Osteoblast (primary cell): Measurements from ENCODE around the gene RASEF. TPM values are rescaled to one million over a fixed set of nuclear protein-coding genes. Genes with fewer than 3 reads are reported as not detected.

ENCODE experiments used
- DNase-seq: peaks from one replicate; pipeline ENCODE4 v3.0.0; 2011; ENCODE audit warnings: low spot score, mixed read lengths; ENCODE audit not compliant: insufficient read length; ENCODE audit errors: missing footprints
- H2AFZ ChIP-seq: 2 replicates; pipeline ENCODE4 v1.6.0; 2011; ENCODE audit warnings: mild to moderate bottlenecking, low read length
- H3K27ac ChIP-seq: 2 replicates; pipeline ENCODE4 v1.5.1; 2011; ENCODE audit warnings: mild to moderate bottlenecking, low read depth, low read length, moderate library complexity
- H3K27me3 ChIP-seq: 2 replicates; pipeline ENCODE4 v1.6.0; 2012; ENCODE audit warnings: mild to moderate bottlenecking, control low read depth, inconsistent platforms, low read length, moderate library complexity; ENCODE audit not compliant: insufficient read depth
- H3K36me3 ChIP-seq: 2 replicates; pipeline ENCODE4 v1.5.1; 2011; ENCODE audit warnings: mild to moderate bottlenecking, low read length, control low read depth, moderate library complexity; ENCODE audit not compliant: insufficient read depth
- H3K4me1 ChIP-seq: 2 replicates; pipeline ENCODE4 v1.5.1; 2011; ENCODE audit warnings: mild to moderate bottlenecking, low read length, control low read depth, moderate library complexity; ENCODE audit not compliant: insufficient read depth
- H3K4me2 ChIP-seq: 2 replicates; pipeline ENCODE4 v1.6.0; 2011; ENCODE audit warnings: mild to moderate bottlenecking, low read length; ENCODE audit not compliant: insufficient read depth
- H3K4me3 ChIP-seq: fragments of 200-600 bp; sonication (generic); 3 replicates; pipeline ENCODE4 v1.5.1; 2012; ENCODE audit warnings: mild to moderate bottlenecking, low read length, inconsistent platforms; ENCODE audit not compliant: insufficient read depth
- H3K79me2 ChIP-seq: 2 replicates; pipeline ENCODE4 v1.6.0; 2012; ENCODE audit warnings: mild to moderate bottlenecking, low read length, control low read depth, inconsistent platforms; ENCODE audit not compliant: insufficient read depth
- H3K9me3 ChIP-seq: 2 replicates; pipeline ENCODE4 v1.5.1; 2011; ENCODE audit warnings: low read depth, low read length, control low read depth
- H4K20me1 ChIP-seq: 2 replicates; pipeline ENCODE4 v1.6.0; 2012; ENCODE audit warnings: mild to moderate bottlenecking, low read length, control low read depth; ENCODE audit not compliant: insufficient read depth
- total RNA-seq: library from RNA; depleted of rRNA; stranded (reverse); fragments of >200 nt; gene quantifications from 2 replicates; pipeline ENCODE4 v1.2.3, GENCODE V29; 2012
- TF ChIP-seq, protein P1 (sequence below): IDR thresholded peaks from 2 replicates; pipeline ENCODE4 v1.5.1; 2011; ENCODE audit warnings: mild to moderate bottlenecking, low read depth, low read length, moderate library complexity; ENCODE audit errors: extremely low read depth

Gene RASEF
- total RNA-seq, 1 donor, result 1.4 TPM

- Histone ChIP-seq H3K27me3 (no peaks in the 10 kb centered on the region), H3K79me2 (no peaks in the 10 kb centered on the region), H4K20me1 (no peaks in the 10 kb centered on the region), H3K36me3 (no peaks in the 10 kb centered on the region), H3K9me3 (no peaks in the 10 kb centered on the region), H2AFZ (no peak overlapping the region), H3K27ac (no peak overlapping the region), H3K4me3 (no peak overlapping the region), H3K4me2 (no peak overlapping the region), H3K4me1 (no peaks in the 10 kb centered on the region)
- TF ChIP-seq, protein P1, sequence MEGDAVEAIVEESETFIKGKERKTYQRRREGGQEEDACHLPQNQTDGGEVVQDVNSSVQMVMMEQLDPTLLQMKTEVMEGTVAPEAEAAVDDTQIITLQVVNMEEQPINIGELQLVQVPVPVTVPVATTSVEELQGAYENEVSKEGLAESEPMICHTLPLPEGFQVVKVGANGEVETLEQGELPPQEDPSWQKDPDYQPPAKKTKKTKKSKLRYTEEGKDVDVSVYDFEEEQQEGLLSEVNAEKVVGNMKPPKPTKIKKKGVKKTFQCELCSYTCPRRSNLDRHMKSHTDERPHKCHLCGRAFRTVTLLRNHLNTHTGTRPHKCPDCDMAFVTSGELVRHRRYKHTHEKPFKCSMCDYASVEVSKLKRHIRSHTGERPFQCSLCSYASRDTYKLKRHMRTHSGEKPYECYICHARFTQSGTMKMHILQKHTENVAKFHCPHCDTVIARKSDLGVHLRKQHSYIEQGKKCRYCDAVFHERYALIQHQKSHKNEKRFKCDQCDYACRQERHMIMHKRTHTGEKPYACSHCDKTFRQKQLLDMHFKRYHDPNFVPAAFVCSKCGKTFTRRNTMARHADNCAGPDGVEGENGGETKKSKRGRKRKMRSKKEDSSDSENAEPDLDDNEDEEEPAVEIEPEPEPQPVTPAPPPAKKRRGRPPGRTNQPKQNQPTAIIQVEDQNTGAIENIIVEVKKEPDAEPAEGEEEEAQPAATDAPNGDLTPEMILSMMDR, result no peak
- DNase-seq, result no peak
These were observed 26.9 kb downstream of the RASEF start for GRCh38 chr9:83036043-83036442.

DNA sequence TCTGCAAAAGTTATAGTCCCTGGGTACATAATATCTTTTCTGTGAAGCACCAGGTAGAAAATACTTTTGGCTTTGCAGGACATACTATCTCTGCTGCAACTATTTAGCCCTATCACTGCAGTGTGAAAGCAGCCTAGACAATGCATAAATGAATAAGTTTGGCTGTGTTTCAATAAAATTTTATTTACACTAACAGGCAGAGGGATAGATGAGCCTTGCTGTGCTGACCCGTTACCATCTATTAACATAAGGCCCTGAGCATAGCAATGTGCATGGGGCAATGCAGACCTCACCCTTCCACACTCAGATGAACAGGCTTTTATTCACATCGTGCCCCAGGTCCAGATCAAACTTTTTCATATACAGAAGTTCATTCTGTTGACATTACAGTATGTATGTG, 27.8 kb downstream of the RASEF start:
- Histone ChIP-seq H3K27ac (no peak overlapping the region), H3K36me3 (no peaks in the 10 kb centered on the region), H3K9me3 (no peaks in the 10 kb centered on the region), H3K27me3 (no peaks in the 10 kb centered on the region), H3K4me1 (no peaks in the 10 kb centered on the region), H3K4me2 (no peak overlapping the region), H4K20me1 (no peaks in the 10 kb centered on the region), H2AFZ (no peak overlapping the region), H3K4me3 (no peak overlapping the region), H3K79me2 (no peaks in the 10 kb centered on the region)
- TF ChIP-seq, protein P1, result no peak
- DNase-seq, result no peak

DNA sequence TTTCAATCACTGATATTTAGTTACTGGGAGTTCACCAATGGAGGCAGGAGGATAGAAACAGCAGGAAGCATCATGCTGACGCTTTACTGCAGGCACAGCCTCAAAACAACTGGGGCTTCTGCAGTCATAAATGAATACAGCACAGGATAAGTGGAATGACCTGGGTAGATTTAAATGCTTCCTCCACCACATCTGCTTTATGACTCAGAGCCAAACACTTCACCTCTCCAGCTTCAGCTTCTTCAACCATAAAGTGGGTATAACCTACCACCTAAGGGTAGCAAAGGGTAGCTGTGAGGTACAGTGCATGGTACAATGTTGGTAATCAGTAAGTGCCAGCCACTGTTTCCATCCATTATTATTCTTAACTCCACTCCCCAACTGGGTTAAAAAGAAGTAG, 28.4 kb downstream of the RASEF start:
- Histone ChIP-seq H3K27ac (no peak overlapping the region), H3K4me1 (no peaks in the 10 kb centered on the region), H3K79me2 (no peaks in the 10 kb centered on the region), H4K20me1 (no peaks in the 10 kb centered on the region), H3K9me3 (no peaks in the 10 kb centered on the region), H3K36me3 (no peaks in the 10 kb centered on the region), H3K4me3 (no peak overlapping the region), H2AFZ (no peak overlapping the region), H3K4me2 (no peak overlapping the region), H3K27me3 (no peaks in the 10 kb centered on the region)
- TF ChIP-seq, protein P1, result no peak
- DNase-seq, result no peak

GRCh38 chr9:83034026-83034425, 28.9 kb downstream of the RASEF start:
- no peaks in the 10 kb centered on the region for H3K79me2 ChIP-seq
- H3K4me1 ChIP-seq, result no peaks in the 10 kb centered on the region
- H3K4me2 ChIP-seq, result no peak overlapping the region
- H4K20me1 ChIP-seq, result no peaks in the 10 kb centered on the region
- H3K27me3 ChIP-seq, result no peaks in the 10 kb centered on the region
- no peaks in the 10 kb centered on the region for H3K9me3 ChIP-seq
- no peak overlapping the region for H3K4me3 ChIP-seq
- DNase-seq, result no peak
- no peaks in the 10 kb centered on the region for H3K36me3 ChIP-seq
- TF ChIP-seq, protein P1, result no peak
- H3K27ac ChIP-seq, result no peak overlapping the region
- no peak overlapping the region for H2AFZ ChIP-seq
